Breast epithelium (tissue), 4 donors: ENCODE results near the gene CDH2. TPM values are rescaled to one million over a fixed set of nuclear protein-coding genes. Genes with fewer than 3 reads are reported as not detected.

Source experiments
- DNase-seq, 2 donors: peaks; one replicate each; pipeline ENCODE4 v3.0.0-alpha.2; 2019; ENCODE audit warnings: low spot score in 2 of 2
- H3K27ac ChIP-seq, 2 donors: fragments of 200-600 bp; sonication (generic) in 1 of 2; one replicate each; pipeline ENCODE4 v1.5.1; 2016 to 2019; ENCODE audit warnings: mild to moderate bottlenecking in 1 of 2
- H3K27me3 ChIP-seq, 2 donors: fragments of 200-600 bp; sonication (generic) in 1 of 2; one replicate each; pipeline versions ENCODE4 v1.5.1 to v1.6.0; 2017 to 2019; ENCODE audit warnings: control low read depth in 1 of 2, mild to moderate bottlenecking in 1 of 2
- H3K36me3 ChIP-seq: fragments of 200-600 bp; one replicate; pipeline ENCODE4 v1.5.1; 2019
- H3K4me1 ChIP-seq, 2 donors: fragments of 200-600 bp; sonication (generic); one replicate each; pipeline ENCODE4 v1.5.1; 2016 to 2019; ENCODE audit warnings: control low read depth in 1 of 2
- H3K4me3 ChIP-seq, 3 donors: fragments of 200-600 bp; sonication (generic); 1 replicate in 2 of 3; 2 replicates in 1 of 3; pipeline ENCODE4 v1.5.1; 2016 to 2019; ENCODE audit warnings: mild to moderate bottlenecking in 3 of 3, moderate library complexity in 2 of 3
- H3K9me3 ChIP-seq, 2 donors: fragments of 200-600 bp; sonication (generic) in 1 of 2; one replicate each; pipeline ENCODE4 v1.5.1; 2016 to 2019; ENCODE audit warnings: control low read depth in 1 of 2
- CTCF ChIP-seq, 3 donors: fragments of 450-650 bp; IDR thresholded peaks; one replicate each; pipeline ENCODE4 v1.5.1; 2016 to 2017; ENCODE audit warnings: antibody characterized with exemption in 3 of 3, mild to moderate bottlenecking in 3 of 3, moderate library complexity in 3 of 3
- POLR2A ChIP-seq: fragments of 450-650 bp; IDR thresholded peaks from one replicate; pipeline ENCODE4 v1.6.1; 2016; ENCODE audit warnings: antibody characterized with exemption, mild to moderate bottlenecking, moderate library complexity
- POLR2AphosphoS5 ChIP-seq, 3 donors: sonication (generic); formaldehyde crosslinking; IDR thresholded peaks; one replicate each; pipeline ENCODE4 v1.6.1; 2017; ENCODE audit warnings: antibody characterized with exemption in 3 of 3
- intact Hi-C: fragments of 100-400 bp; cut with DNase I; formaldehyde crosslinking; loops from one replicate; pipeline ENCODE4 v1.15.1; 2023; ENCODE audit warnings: low total_unique reads
- total RNA-seq, 3 donors: library from RNA; depleted of rRNA; stranded (reverse); fragments of >200 nt; gene quantifications; one replicate each; pipeline ENCODE4 v1.1.0, GENCODE V29; 2016

The CDH2 gene
- total RNA-seq, 3 donors from 2014 or later, result 0.16 to 1.8 (median 0.33) TPM

GRCh38 chr18:28152354-28152753 is 24.6 kb downstream of the CDH2 start:
- no peaks in the 10 kb centered on the region for H3K27me3 ChIP-seq
- H3K27ac ChIP-seq, result no peak overlapping the region
- no peaks in the 10 kb centered on the region for H3K9me3 ChIP-seq
- H3K4me1 ChIP-seq, result no peaks in the 10 kb centered on the region
- no peaks in the 10 kb centered on the region for H3K36me3 ChIP-seq
- intact Hi-C loops, result no loop called here
- H3K4me3 ChIP-seq, result no peak overlapping the region
- no peak for DNase-seq
- no peak for TF ChIP-seq CTCF (IDR thresholded peaks at IDR 0.05)
- TF ChIP-seq POLR2A, result no peak
- TF ChIP-seq POLR2AphosphoS5 (IDR thresholded peaks at IDR 0.05), result no peak

GRCh38 chr18:28151434-28151833 is 25.5 kb downstream of the CDH2 start:
- Histone ChIP-seq H3K36me3 (no peaks in the 10 kb centered on the region), H3K27ac (no peak overlapping the region), H3K4me1 (no peaks in the 10 kb centered on the region), H3K4me3 (no peak overlapping the region), H3K9me3 (no peaks in the 10 kb centered on the region), H3K27me3 (no peaks in the 10 kb centered on the region)
- TF ChIP-seq POLR2AphosphoS5 (IDR thresholded peaks at IDR 0.05), result no peak
- no peak for DNase-seq
- intact Hi-C loops, result no loop called here

DNA sequence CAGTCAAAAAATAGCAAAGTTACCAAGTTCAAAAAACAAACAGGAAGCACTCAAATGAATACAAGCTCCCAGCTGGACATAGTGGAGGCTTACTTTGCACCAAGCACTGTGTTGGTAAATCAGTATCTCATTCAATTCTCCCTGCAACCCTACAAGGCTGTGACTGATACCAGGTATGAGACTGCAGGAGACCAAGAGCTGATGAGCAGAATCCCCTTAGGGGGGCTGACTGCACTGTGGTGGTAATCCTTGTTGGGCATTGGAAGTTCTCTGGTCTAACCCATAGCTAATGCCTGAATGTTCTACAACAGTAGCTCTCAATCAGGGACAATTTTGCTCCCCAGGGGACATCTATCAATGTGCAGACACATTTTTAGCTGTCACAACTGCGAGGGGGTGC is 26.0 kb downstream of the CDH2 start:
- Histone ChIP-seq H3K4me1 (no peaks in the 10 kb centered on the region), H3K27ac (no peak overlapping the region), H3K4me3 (no peak overlapping the region), H3K9me3 (no peaks in the 10 kb centered on the region), H3K36me3 (no peaks in the 10 kb centered on the region), H3K27me3 (no peaks in the 10 kb centered on the region)
- intact Hi-C loops, result no loop called here
- TF ChIP-seq POLR2A, result no peak
- no peak for TF ChIP-seq POLR2AphosphoS5 (IDR thresholded peaks at IDR 0.05)
- DNase-seq, result no peak

DNA sequence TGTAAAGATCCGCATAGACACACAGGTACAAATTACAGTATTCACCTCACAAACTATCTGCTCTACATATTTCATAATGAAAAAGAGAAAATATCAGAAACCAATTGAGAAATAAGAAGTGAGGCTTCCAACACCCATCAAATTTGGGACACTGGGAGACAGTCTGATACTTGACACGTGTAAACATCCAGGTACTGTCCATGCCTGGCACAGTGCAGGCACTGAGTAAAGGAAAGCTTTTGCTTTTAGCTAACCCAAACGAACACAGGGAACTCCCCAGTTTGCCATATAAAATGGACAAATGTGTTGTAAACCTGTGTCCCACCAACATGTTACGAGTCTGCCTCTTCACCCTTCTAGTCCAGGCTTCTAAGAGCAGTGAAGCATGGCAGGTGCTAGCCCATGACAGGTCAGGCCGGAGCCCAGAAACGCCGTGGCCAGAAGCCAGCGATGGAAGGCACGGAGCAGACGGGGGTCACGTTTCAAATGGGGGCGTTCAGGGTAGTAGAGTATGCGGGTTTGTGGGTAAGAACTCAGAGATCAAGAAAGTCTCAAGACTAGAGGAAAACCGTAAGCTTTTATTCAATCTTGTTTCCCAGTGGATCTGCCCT is 27.0 kb downstream of the CDH2 start:
- H3K9me3 ChIP-seq, result no peaks in the 10 kb centered on the region
- no peak for TF ChIP-seq POLR2A
- no peak for TF ChIP-seq CTCF (IDR thresholded peaks at IDR 0.05)
- no peak for TF ChIP-seq POLR2AphosphoS5 (IDR thresholded peaks at IDR 0.05)
- no peak for DNase-seq
- intact Hi-C loops, result no loop called here
- no peaks in the 10 kb centered on the region for H3K4me1 ChIP-seq
- no peaks in the 10 kb centered on the region for H3K36me3 ChIP-seq
- no peak overlapping the region for H3K4me3 ChIP-seq
- no peaks in the 10 kb centered on the region for H3K27me3 ChIP-seq
- no peak overlapping the region for H3K27ac ChIP-seq

GRCh38 chr18:28147674-28148171 is 29.2 kb downstream of the CDH2 start:
- TF ChIP-seq POLR2AphosphoS5 (IDR thresholded peaks at IDR 0.05) (no peak), POLR2A (no peak), CTCF (IDR thresholded peaks at IDR 0.05) (no peak)

GRCh38 chr18:28143725-28144124 is 33.2 kb downstream of the CDH2 start:
- Histone ChIP-seq H3K27ac (no peak overlapping the region), H3K4me3 (no peak overlapping the region), H3K27me3 (no peaks in the 10 kb centered on the region), H3K36me3 (no peaks in the 10 kb centered on the region), H3K9me3 (no peaks in the 10 kb centered on the region), H3K4me1 (no peaks in the 10 kb centered on the region)
- intact Hi-C loops, result no loop called here
- no peak for DNase-seq
- no peak for TF ChIP-seq CTCF (IDR thresholded peaks at IDR 0.05)
- TF ChIP-seq POLR2AphosphoS5 (IDR thresholded peaks at IDR 0.05), result no peak
- no peak for TF ChIP-seq POLR2A

More at GRCh38 chr18:28147674-28148171, 29.2 kb downstream of the CDH2 start:
- DNase-seq, result no peak
- no peaks in the 10 kb centered on the region for H3K9me3 ChIP-seq
- H3K27ac ChIP-seq, result no peak overlapping the region
- no peaks in the 10 kb centered on the region for H3K4me1 ChIP-seq
- intact Hi-C loops, result no loop called here
- no peaks in the 10 kb centered on the region for H3K27me3 ChIP-seq
- H3K36me3 ChIP-seq, result no peaks in the 10 kb centered on the region
- no peak overlapping the region for H3K4me3 ChIP-seq
